Natural killer cell (primary cell): ENCODE results near the gene CA7. TPM values are rescaled to one million over a fixed set of nuclear protein-coding genes. Genes with fewer than 3 reads are reported as not detected.

ENCODE experiments used
- ATAC-seq, 3 donors: fragments of 150-1000 bp in 2 of 3; fragments of 200-7000 bp in 1 of 3; cut with Tn5 transposase; 1 replicate in 1 of 3; 2 replicates in 2 of 3; pipeline ENCODE4 v1.10.0; 2021; ENCODE audit warnings: mild to moderate bottlenecking in 2 of 3, moderate library complexity in 2 of 3
- DNase-seq, 2 donors: peaks; one replicate each; pipeline versions ENCODE4 v3.0.0 to v3.0.0-alpha.2; 2013 to 2021; ENCODE audit warnings: mixed read lengths in 1 of 2
- H3K27ac ChIP-seq: one replicate; pipeline ENCODE4 v1.5.1; 2013; ENCODE audit warnings: mild to moderate bottlenecking, low read length
- H3K27me3 ChIP-seq: one replicate; pipeline ENCODE4 v1.6.1; 2013; ENCODE audit warnings: low read length; ENCODE audit not compliant: control insufficient read depth, insufficient read depth
- H3K36me3 ChIP-seq: one replicate; pipeline ENCODE4 v1.6.1; 2013; ENCODE audit warnings: low read length; ENCODE audit not compliant: control insufficient read depth, insufficient read depth
- H3K4me1 ChIP-seq: one replicate; pipeline ENCODE4 v1.6.1; 2013; ENCODE audit warnings: low read length; ENCODE audit not compliant: control insufficient read depth, insufficient read depth
- H3K4me3 ChIP-seq: one replicate; pipeline ENCODE4 v1.5.1; 2013; ENCODE audit warnings: low read length
- H3K9me3 ChIP-seq: one replicate; pipeline ENCODE4 v1.6.1; 2013; ENCODE audit warnings: low read length; ENCODE audit not compliant: control insufficient read depth, insufficient read depth
- H3K27ac Mint-ChIP-seq, 2 donors: one replicate each; pipeline ENCODE4 v1.8.0; 2022; ENCODE audit warnings: mild to moderate bottlenecking in 2 of 2, mixed read lengths in 2 of 2, moderate library complexity in 1 of 2
- H3K27me3 Mint-ChIP-seq, 2 donors: one replicate each; pipeline ENCODE4 v1.8.0; 2022; ENCODE audit warnings: low read depth in 2 of 2, mixed read lengths in 2 of 2
- H3K36me3 Mint-ChIP-seq: one replicate; pipeline ENCODE4 v1.8.0; 2022; ENCODE audit warnings: mixed read lengths
- H3K4me1 Mint-ChIP-seq, 2 donors: one replicate each; pipeline ENCODE4 v1.8.0; 2022; ENCODE audit warnings: mixed read lengths in 2 of 2
- H3K4me3 Mint-ChIP-seq: one replicate; pipeline ENCODE4 v1.8.0; 2022; ENCODE audit warnings: mild to moderate bottlenecking, moderate library complexity, mixed read lengths
- H3K9me3 Mint-ChIP-seq, 2 donors: one replicate each; pipeline ENCODE4 v1.8.0; 2022; ENCODE audit warnings: mixed read lengths in 2 of 2
- WGBS: methylation state at CpG from one replicate; pipeline ENCODE4 v1.1.7; 2013; ENCODE audit warnings: missing lambda C conversion rate; ENCODE audit not compliant: insufficient coverage; 5-methylcytosine and 5-hydroxymethylcytosine counted together
- intact Hi-C: fragments of 100-400 bp; cut with micrococcal nuclease; formaldehyde crosslinking; loops from one replicate; pipeline ENCODE4 v1.14.2; 2022
- total RNA-seq, 4 donors: library from RNA; stranded (reverse); fragments of 120-200 nt in 1 of 4; gene quantifications; one replicate each; pipeline versions ENCODE4 v1.2.3 to v1.2.4, GENCODE V29; 2013 to 2022
- TF ChIP-seq, protein P1 (sequence below): fragments of 200-600 bp; IDR thresholded peaks from one replicate; pipeline ENCODE4 v1.8.0; 2022; ENCODE audit warnings: antibody characterized with exemption

The CA7 gene
- total RNA-seq, 3 donors from 2014 or later (not counting 1 experiment from before 2014, with no cell fraction given): not detected

DNA sequence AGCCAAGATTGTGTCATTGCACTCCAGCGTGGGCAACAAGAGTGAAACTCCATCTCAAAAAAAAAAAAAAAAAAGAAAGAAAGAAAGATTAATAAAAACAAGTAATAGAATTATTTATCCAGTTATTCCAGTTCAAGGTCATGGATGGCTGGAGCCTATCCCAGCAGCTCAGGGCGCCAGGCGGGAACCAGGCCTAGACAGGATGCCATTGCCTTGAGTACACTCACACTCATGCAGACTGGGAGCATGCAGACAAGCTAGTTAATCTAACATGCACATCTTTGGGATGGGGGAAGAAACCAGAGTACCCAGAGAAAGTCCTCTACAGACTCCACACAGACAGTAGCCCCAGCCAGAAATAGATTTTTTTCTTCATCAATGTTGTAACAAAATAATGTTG lies 54.0 kb downstream of the CA7 start:
- Histone ChIP-seq H3K36me3 (no peaks in the 10 kb centered on the region), H3K27ac (no peak overlapping the region), H3K9me3 (no peaks in the 10 kb centered on the region), H3K27me3 (no peaks in the 10 kb centered on the region), H3K4me1 (peaks cover 2% of the 10 kb centered on the region), H3K4me3 (no peak overlapping the region)
- intact Hi-C loops: no loop called here
- no peak overlapping the region for H3K27ac Mint-ChIP-seq
- no peaks in the 10 kb centered on the region for H3K27me3 Mint-ChIP-seq
- H3K4me1 Mint-ChIP-seq: peaks cover under 1 to 23% of the 10 kb centered on the region in 2 donors
- no peaks in the 10 kb centered on the region for H3K9me3 Mint-ChIP-seq
- TF ChIP-seq, protein P1, sequence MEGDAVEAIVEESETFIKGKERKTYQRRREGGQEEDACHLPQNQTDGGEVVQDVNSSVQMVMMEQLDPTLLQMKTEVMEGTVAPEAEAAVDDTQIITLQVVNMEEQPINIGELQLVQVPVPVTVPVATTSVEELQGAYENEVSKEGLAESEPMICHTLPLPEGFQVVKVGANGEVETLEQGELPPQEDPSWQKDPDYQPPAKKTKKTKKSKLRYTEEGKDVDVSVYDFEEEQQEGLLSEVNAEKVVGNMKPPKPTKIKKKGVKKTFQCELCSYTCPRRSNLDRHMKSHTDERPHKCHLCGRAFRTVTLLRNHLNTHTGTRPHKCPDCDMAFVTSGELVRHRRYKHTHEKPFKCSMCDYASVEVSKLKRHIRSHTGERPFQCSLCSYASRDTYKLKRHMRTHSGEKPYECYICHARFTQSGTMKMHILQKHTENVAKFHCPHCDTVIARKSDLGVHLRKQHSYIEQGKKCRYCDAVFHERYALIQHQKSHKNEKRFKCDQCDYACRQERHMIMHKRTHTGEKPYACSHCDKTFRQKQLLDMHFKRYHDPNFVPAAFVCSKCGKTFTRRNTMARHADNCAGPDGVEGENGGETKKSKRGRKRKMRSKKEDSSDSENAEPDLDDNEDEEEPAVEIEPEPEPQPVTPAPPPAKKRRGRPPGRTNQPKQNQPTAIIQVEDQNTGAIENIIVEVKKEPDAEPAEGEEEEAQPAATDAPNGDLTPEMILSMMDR: no peak
- WGBS: 94% methylated on average over 2 of the region's 3 CpGs
- no peak overlapping the region for H3K4me3 Mint-ChIP-seq
- no peaks in the 10 kb centered on the region for H3K36me3 Mint-ChIP-seq
- ATAC-seq (no peak), DNase-seq (no peak)

DNA sequence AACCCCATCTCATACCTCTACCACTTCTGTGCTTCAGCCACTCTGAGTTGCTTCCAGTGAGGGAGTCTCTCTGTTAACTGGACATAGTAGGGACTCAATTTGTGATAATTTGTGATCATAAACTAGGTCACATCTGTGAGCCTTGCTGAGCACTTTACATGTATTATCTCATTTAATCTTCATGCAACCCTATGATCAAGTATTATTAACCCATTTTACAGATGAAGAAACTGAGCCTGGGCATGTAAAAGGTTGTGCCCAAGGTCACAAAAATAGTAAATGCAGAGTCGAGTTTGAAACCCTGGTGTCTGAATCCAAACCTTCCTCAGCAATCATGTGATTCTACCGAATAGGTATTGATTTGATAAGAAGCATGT lies 54.7 kb downstream of the CA7 start:
- ATAC-seq: no peak
- Mint-ChIP-seq H3K4me3 (no peak overlapping the region), H3K36me3 (no peaks in the 10 kb centered on the region), H3K27ac (peak overlapping the region in 1 of 2 donors; percentile 7), H3K4me1 (peaks cover 0 to 22% of the 10 kb centered on the region in 2 donors), H3K9me3 (no peaks in the 10 kb centered on the region), H3K27me3 (no peaks in the 10 kb centered on the region)
- Histone ChIP-seq H3K36me3 (no peaks in the 10 kb centered on the region), H3K27ac (no peak overlapping the region), H3K9me3 (no peaks in the 10 kb centered on the region), H3K27me3 (no peaks in the 10 kb centered on the region), H3K4me3 (no peak overlapping the region), H3K4me1 (peaks cover 2% of the 10 kb centered on the region)
- TF ChIP-seq, protein P1: no peak
- intact Hi-C loops: no loop called here
- 73% methylated on average over 2 of the region's 2 CpGs for WGBS
- no peak for DNase-seq

DNA sequence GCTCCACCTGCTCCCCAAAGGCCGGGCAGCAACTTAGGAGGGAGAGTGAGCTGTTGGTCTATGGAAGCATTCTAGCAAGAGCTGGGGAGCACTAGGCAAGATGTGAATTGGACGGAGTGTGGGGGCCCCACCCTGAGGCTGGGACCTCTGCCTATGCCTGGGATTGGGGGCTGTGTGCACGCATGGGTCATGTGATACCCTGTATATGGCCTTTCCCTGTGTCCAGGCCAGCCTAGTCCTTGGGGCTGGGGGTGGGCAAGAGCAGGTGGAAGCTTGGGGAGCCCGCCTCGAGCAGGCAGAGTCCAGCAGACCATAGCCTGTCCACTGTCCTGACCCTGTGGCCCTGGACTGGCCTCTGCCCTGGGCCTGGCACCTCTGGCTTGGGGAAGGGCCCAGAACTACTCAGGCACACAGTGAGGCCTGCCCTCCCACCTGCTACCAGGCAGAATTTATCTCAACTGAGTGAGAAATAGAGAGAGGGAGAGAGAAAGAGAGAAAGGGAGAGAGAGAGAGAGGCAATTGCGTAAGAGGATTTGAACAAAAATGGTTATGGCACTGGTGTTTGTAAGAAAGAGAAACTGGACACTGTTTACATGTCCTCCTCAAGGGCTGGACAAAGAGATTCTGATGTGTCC lies 55.2 kb downstream of the CA7 start:
- no peaks in the 10 kb centered on the region for H3K27me3 Mint-ChIP-seq
- Histone ChIP-seq H3K36me3 (no peaks in the 10 kb centered on the region), H3K27me3 (no peaks in the 10 kb centered on the region), H3K4me3 (no peak overlapping the region), H3K4me1 (peaks cover 2% of the 10 kb centered on the region), H3K27ac (no peak overlapping the region), H3K9me3 (no peaks in the 10 kb centered on the region)
- H3K36me3 Mint-ChIP-seq: no peaks in the 10 kb centered on the region
- no peaks in the 10 kb centered on the region for H3K9me3 Mint-ChIP-seq
- no peak overlapping the region for H3K27ac Mint-ChIP-seq
- DNase-seq (no peak), ATAC-seq (no peak)
- TF ChIP-seq, protein P1: no peak
- WGBS: 93% methylated on average over 6 of the region's 6 CpGs
- H3K4me1 Mint-ChIP-seq: peaks cover 0 to 17% of the 10 kb centered on the region in 2 donors
- H3K4me3 Mint-ChIP-seq: no peak overlapping the region
- intact Hi-C loops: no loop called here
